Measurements from ENCODE around the gene LIN9. TPM values are rescaled to one million over a fixed set of nuclear protein-coding genes. Genes with fewer than 3 reads are reported as not detected.

Gene LIN9
- total RNA-seq, 4 donors from 2014 or later, result 1.9 to 3.3 (median 2.6) TPM

- H3K36me3 ChIP-seq, result no peaks in the 10 kb centered on the region
- H3K27ac ChIP-seq, result no peak overlapping the region
- 62% methylated on average over 2 of the region's 2 CpGs for WGBS, 2 donors
- intact Hi-C loops (cut with DNase I), result no loop called here
- H3K4me3 ChIP-seq (replicated peaks in 1 of 3), result no peak overlapping the region
- H3K4me1 ChIP-seq, result no peaks in the 10 kb centered on the region
- no peak for DNase-seq
- no peaks in the 10 kb centered on the region for H3K27me3 ChIP-seq
- H3K9me3 ChIP-seq, result no peaks in the 10 kb centered on the region
- TF ChIP-seq CTCF (IDR thresholded peaks at IDR 0.05) (no peak), POLR2A (IDR thresholded peaks at IDR 0.05) (no peak)
These were observed 60.9 kb downstream of the LIN9 start for GRCh38 chr1:226248091-226248490.

GRCh38 chr1:226239421-226239820, 69.5 kb downstream of the LIN9 start:
- Histone ChIP-seq H3K27me3 (no peaks in the 10 kb centered on the region), H3K27ac (no peak overlapping the region), H3K36me3 (no peaks in the 10 kb centered on the region), H3K9me3 (no peaks in the 10 kb centered on the region), H3K4me3 (replicated peaks in 1 of 3) (no peak overlapping the region), H3K4me1 (no peaks in the 10 kb centered on the region)
- intact Hi-C loops (cut with DNase I), result no loop called here
- DNase-seq, result no peak
- WGBS, 2 donors, result 97 to 98% methylated on average over 3 of the region's 3 CpGs
- TF ChIP-seq POLR2A (IDR thresholded peaks at IDR 0.05) (no peak), CTCF (IDR thresholded peaks at IDR 0.05) (no peak)

- TF ChIP-seq CTCF (IDR thresholded peaks at IDR 0.05) (no peak), POLR2A (IDR thresholded peaks at IDR 0.05) (no peak)
- H3K9me3 ChIP-seq, result no peaks in the 10 kb centered on the region
- WGBS, 2 donors, result 94 to 100% methylated on average over 1 of the region's 1 CpG
- no peak overlapping the region for H3K27ac ChIP-seq
- intact Hi-C loops (cut with DNase I), result no loop called here
- H3K36me3 ChIP-seq, result no peaks in the 10 kb centered on the region
- no peak for DNase-seq
- H3K4me1 ChIP-seq, result no peaks in the 10 kb centered on the region
- no peak overlapping the region for H3K4me3 ChIP-seq (replicated peaks in 1 of 3)
- no peaks in the 10 kb centered on the region for H3K27me3 ChIP-seq
These were observed 72.1 kb downstream of the LIN9 start for GRCh38 chr1:226236826-226237225.

GRCh38 chr1:226233806-226234205, 75.2 kb downstream of the LIN9 start:
- Histone ChIP-seq H3K27me3 (no peaks in the 10 kb centered on the region), H3K4me1 (no peaks in the 10 kb centered on the region), H3K4me3 (replicated peaks in 1 of 3) (no peak overlapping the region), H3K27ac (no peak overlapping the region), H3K9me3 (no peaks in the 10 kb centered on the region), H3K36me3 (no peaks in the 10 kb centered on the region)
- DNase-seq, result no peak
- WGBS, 2 donors, result 94 to 97% methylated on average over 3 of the region's 3 CpGs
- TF ChIP-seq CTCF (IDR thresholded peaks at IDR 0.05) (no peak), POLR2A (IDR thresholded peaks at IDR 0.05) (no peak)
- intact Hi-C loops (cut with DNase I), result no loop called here

GRCh38 chr1:226233293-226233692, 75.7 kb downstream of the LIN9 start:
- H3K4me3 ChIP-seq (replicated peaks in 1 of 3), result no peak overlapping the region
- no peaks in the 10 kb centered on the region for H3K9me3 ChIP-seq
- no peak for DNase-seq
- TF ChIP-seq POLR2A (IDR thresholded peaks at IDR 0.05), result no peak
- no peak for TF ChIP-seq CTCF (IDR thresholded peaks at IDR 0.05)
- no peaks in the 10 kb centered on the region for H3K4me1 ChIP-seq
- H3K27me3 ChIP-seq, result no peaks in the 10 kb centered on the region
- 88 to 90% methylated on average over 6 of the region's 6 CpGs for WGBS, 2 donors
- no peaks in the 10 kb centered on the region for H3K36me3 ChIP-seq
- intact Hi-C loops (cut with DNase I), result no loop called here
- H3K27ac ChIP-seq, result no peak overlapping the region

Data from thyroid gland (tissue), 4 donors.